ENCODE measurements around the gene KCNH3. TPM values are rescaled to one million over a fixed set of nuclear protein-coding genes. Genes with fewer than 3 reads are reported as not detected.

The KCNH3 gene
- total RNA-seq, 1 donor from 2014 or later: 0.16 TPM

- H3K27ac Mint-ChIP-seq (ENCODE audit: unreplicated experiment): no peak overlapping the region
Observed at GRCh38 chr12:49584591-49584990, 45.8 kb downstream of the KCNH3 start.

GRCh38 chr12:49585477-49586459 lies 46.9 kb downstream of the KCNH3 start:
- no peak overlapping the region for H3K4me3 Mint-ChIP-seq
- TF ChIP-seq CTCF (conservative IDR thresholded peaks at IDR 0.05): no peak
- H3K27ac Mint-ChIP-seq (ENCODE audit: unreplicated experiment): no peak overlapping the region
- H3K27me3 Mint-ChIP-seq (ENCODE audit: low read depth): no peaks in the 10 kb centered on the region
- H3K4me1 Mint-ChIP-seq: peaks cover 20% of the 10 kb centered on the region
- no peaks in the 10 kb centered on the region for H3K9me3 Mint-ChIP-seq
- H3K36me3 Mint-ChIP-seq (ENCODE audit: low read depth): no peaks in the 10 kb centered on the region
- DNase-seq (ENCODE audit: low read depth, low spot score): no peak

More at GRCh38 chr12:49584591-49584990, 45.8 kb downstream of the KCNH3 start:
- Mint-ChIP-seq H3K9me3 (no peaks in the 10 kb centered on the region), H3K4me1 (peaks cover 27% of the 10 kb centered on the region), H3K36me3 (ENCODE audit: low read depth) (no peaks in the 10 kb centered on the region), H3K4me3 (no peak overlapping the region), H3K27me3 (ENCODE audit: low read depth) (no peaks in the 10 kb centered on the region)
- no peak for DNase-seq (ENCODE audit: low read depth, low spot score)
- no peak for TF ChIP-seq CTCF (conservative IDR thresholded peaks at IDR 0.05)

- H3K27ac Mint-ChIP-seq (ENCODE audit: unreplicated experiment): peak overlapping the region; percentile 75
- H3K9me3 Mint-ChIP-seq: no peaks in the 10 kb centered on the region
- no peaks in the 10 kb centered on the region for H3K27me3 Mint-ChIP-seq (ENCODE audit: low read depth)
- H3K4me3 Mint-ChIP-seq: no peak overlapping the region
- no peaks in the 10 kb centered on the region for H3K36me3 Mint-ChIP-seq (ENCODE audit: low read depth)
- TF ChIP-seq CTCF (conservative IDR thresholded peaks at IDR 0.05): no peak
- H3K4me1 Mint-ChIP-seq: peaks cover 9% of the 10 kb centered on the region
- no peak for DNase-seq (ENCODE audit: low read depth, low spot score)
Observed at GRCh38 chr12:49587174-49587908, 48.5 kb downstream of the KCNH3 start.

GRCh38 chr12:49588281-49588680 lies 49.5 kb downstream of the KCNH3 start:
- no peak overlapping the region for H3K4me3 Mint-ChIP-seq
- peak overlapping the region; percentile 29 for H3K27ac Mint-ChIP-seq (ENCODE audit: unreplicated experiment)
- no peaks in the 10 kb centered on the region for H3K27me3 Mint-ChIP-seq (ENCODE audit: low read depth)
- no peaks in the 10 kb centered on the region for H3K36me3 Mint-ChIP-seq (ENCODE audit: low read depth)
- TF ChIP-seq CTCF (conservative IDR thresholded peaks at IDR 0.05): no peak
- peaks cover 5% of the 10 kb centered on the region for H3K4me1 Mint-ChIP-seq
- H3K9me3 Mint-ChIP-seq: no peaks in the 10 kb centered on the region
- no peak for DNase-seq (ENCODE audit: low read depth, low spot score)

- peaks cover 1% of the 10 kb centered on the region for H3K36me3 Mint-ChIP-seq (ENCODE audit: low read depth)
- no peak overlapping the region for H3K4me3 Mint-ChIP-seq
- TF ChIP-seq CTCF (conservative IDR thresholded peaks at IDR 0.05): no peak
- no peak overlapping the region for H3K27ac Mint-ChIP-seq (ENCODE audit: unreplicated experiment)
- no peaks in the 10 kb centered on the region for H3K27me3 Mint-ChIP-seq (ENCODE audit: low read depth)
- H3K9me3 Mint-ChIP-seq: no peaks in the 10 kb centered on the region
- peaks cover 5% of the 10 kb centered on the region for H3K4me1 Mint-ChIP-seq
- no peak for DNase-seq (ENCODE audit: low read depth, low spot score)
Observed at GRCh38 chr12:49588721-49589516, 50.1 kb downstream of the KCNH3 start.

Measured in neural crest cell (in vitro differentiated cells).